Parathyroid adenoma (tissue), 2 donors: Measurements from ENCODE around the gene ARHGEF4.

Experiments
- H2AFZ ChIP-seq: fragments of 300-600 bp; sonication (generic); one replicate; pipeline ENCODE4 v1.7.0; 2017; ENCODE audit warnings: antibody characterized with exemption, mild to moderate bottlenecking
- H3K27ac ChIP-seq: fragments of 300-600 bp; sonication (generic); one replicate; pipeline ENCODE4 v1.7.0; 2017
- H3K27me3 ChIP-seq: fragments of 300-600 bp; sonication (generic); one replicate; pipeline ENCODE4 v1.7.0; 2017; ENCODE audit warnings: low read length; ENCODE audit not compliant: control insufficient read depth, insufficient read depth
- H3K36me3 ChIP-seq: fragments of 300-600 bp; sonication (generic); one replicate; pipeline ENCODE4 v1.7.0; 2017; ENCODE audit warnings: low read length; ENCODE audit not compliant: control insufficient read depth, insufficient read depth
- H3K4me1 ChIP-seq: fragments of 300-600 bp; sonication (generic); one replicate; pipeline ENCODE4 v1.7.0; 2017; ENCODE audit warnings: control low read depth
- H3K4me2 ChIP-seq: fragments of 300-600 bp; sonication (generic); one replicate; pipeline ENCODE4 v1.7.0; 2017; ENCODE audit warnings: low read length
- H3K4me3 ChIP-seq: fragments of 300-600 bp; sonication (generic); one replicate; pipeline ENCODE4 v1.7.0; 2017; ENCODE audit warnings: low read depth, low read length
- H3K79me2 ChIP-seq: fragments of 300-600 bp; sonication (generic); one replicate; pipeline ENCODE4 v1.7.0; 2017; ENCODE audit warnings: control low read depth
- H3K9ac ChIP-seq: fragments of 300-600 bp; sonication (generic); one replicate; pipeline ENCODE4 v1.7.0; 2017; ENCODE audit warnings: mild to moderate bottlenecking
- H3K9me3 ChIP-seq: fragments of 300-600 bp; sonication (generic); one replicate; pipeline ENCODE4 v1.7.0; 2017; ENCODE audit warnings: low read length; ENCODE audit not compliant: control insufficient read depth
- TF ChIP-seq, protein P1 (sequence below): fragments of 300-600 bp; sonication (generic); IDR thresholded peaks from one replicate; pipeline ENCODE4 v1.7.0; 2017; ENCODE audit warnings: antibody characterized with exemption, mild to moderate bottlenecking
- donor health status: primary hyperparathyroidism.

ARHGEF4 gene

DNA sequence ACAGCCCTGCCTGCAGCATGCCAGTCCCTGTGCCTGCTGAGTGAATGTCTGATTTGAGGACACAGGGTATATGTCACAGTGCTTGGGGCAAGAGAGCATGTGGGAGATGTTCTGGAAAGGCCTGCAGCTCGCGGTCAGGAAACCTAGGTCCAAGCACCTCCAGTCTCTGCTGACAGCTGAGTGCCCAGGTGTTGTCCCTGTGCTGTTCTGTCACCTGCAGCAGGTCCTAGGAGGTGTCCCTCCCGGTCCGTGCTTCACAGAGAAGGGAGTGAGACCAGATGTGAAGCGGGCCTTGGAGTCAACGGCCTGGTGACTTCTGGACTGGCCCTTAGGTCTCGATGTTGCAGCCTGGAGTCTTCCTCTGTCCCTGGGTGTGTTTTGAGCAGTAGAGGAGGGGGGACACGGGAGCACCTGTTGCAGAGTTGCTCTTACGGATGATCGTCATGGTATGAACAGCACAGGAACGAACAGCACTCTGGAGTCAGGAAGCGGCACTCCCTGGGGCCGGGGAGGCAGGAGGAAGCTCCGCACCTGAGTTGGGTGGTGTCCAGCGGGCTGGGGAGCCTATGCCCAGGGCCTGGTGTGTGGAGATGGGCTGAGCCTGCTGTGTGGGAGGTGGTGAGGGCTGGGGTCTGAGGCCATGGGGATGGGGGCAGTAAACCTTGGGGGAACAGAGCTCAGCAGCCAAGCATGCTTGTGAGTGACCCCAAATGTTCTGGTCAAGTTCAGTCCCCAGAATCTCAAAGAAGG is 21.6 kb upstream of the ARHGEF4 start:
- Histone ChIP-seq H3K27me3 (no peaks in the 10 kb centered on the region), H3K4me3 (no peak overlapping the region), H3K36me3 (no peaks in the 10 kb centered on the region), H3K79me2 (no peaks in the 10 kb centered on the region), H3K9me3 (no peaks in the 10 kb centered on the region), H2AFZ (no peak overlapping the region), H3K27ac (no peak overlapping the region), H3K9ac (no peak overlapping the region), H3K4me1 (no peaks in the 10 kb centered on the region), H3K4me2 (no peak overlapping the region)
- TF ChIP-seq, protein P1, sequence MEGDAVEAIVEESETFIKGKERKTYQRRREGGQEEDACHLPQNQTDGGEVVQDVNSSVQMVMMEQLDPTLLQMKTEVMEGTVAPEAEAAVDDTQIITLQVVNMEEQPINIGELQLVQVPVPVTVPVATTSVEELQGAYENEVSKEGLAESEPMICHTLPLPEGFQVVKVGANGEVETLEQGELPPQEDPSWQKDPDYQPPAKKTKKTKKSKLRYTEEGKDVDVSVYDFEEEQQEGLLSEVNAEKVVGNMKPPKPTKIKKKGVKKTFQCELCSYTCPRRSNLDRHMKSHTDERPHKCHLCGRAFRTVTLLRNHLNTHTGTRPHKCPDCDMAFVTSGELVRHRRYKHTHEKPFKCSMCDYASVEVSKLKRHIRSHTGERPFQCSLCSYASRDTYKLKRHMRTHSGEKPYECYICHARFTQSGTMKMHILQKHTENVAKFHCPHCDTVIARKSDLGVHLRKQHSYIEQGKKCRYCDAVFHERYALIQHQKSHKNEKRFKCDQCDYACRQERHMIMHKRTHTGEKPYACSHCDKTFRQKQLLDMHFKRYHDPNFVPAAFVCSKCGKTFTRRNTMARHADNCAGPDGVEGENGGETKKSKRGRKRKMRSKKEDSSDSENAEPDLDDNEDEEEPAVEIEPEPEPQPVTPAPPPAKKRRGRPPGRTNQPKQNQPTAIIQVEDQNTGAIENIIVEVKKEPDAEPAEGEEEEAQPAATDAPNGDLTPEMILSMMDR = no peak

DNA sequence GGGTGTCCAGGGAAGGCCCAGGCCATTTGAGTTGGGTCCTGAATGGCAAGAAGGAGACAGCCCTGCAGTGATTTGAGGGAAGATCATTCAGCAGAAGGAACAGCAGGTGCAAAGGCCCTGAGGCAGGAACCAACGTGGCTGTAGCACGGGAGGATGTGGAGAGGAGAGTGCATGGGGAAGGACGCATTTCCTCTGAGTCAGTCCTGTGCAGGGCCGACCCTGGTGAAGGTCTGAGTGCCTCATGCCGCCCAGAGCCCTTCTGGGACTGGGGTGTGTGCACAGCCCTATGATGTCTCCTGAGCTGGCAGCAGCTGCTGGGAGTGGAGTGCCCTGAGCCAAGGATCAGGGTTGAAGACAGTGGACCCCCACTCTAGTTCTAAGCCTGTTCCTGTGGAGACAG is 17.9 kb upstream of the ARHGEF4 start:
- no peaks in the 10 kb centered on the region for H3K4me1 ChIP-seq
- TF ChIP-seq, protein P1 = no peak
- no peaks in the 10 kb centered on the region for H3K36me3 ChIP-seq
- no peaks in the 10 kb centered on the region for H3K79me2 ChIP-seq
- H3K27ac ChIP-seq = no peak overlapping the region
- H3K4me3 ChIP-seq = no peak overlapping the region
- H2AFZ ChIP-seq = no peak overlapping the region
- H3K4me2 ChIP-seq = no peak overlapping the region
- no peak overlapping the region for H3K9ac ChIP-seq
- no peaks in the 10 kb centered on the region for H3K27me3 ChIP-seq
- no peaks in the 10 kb centered on the region for H3K9me3 ChIP-seq

DNA sequence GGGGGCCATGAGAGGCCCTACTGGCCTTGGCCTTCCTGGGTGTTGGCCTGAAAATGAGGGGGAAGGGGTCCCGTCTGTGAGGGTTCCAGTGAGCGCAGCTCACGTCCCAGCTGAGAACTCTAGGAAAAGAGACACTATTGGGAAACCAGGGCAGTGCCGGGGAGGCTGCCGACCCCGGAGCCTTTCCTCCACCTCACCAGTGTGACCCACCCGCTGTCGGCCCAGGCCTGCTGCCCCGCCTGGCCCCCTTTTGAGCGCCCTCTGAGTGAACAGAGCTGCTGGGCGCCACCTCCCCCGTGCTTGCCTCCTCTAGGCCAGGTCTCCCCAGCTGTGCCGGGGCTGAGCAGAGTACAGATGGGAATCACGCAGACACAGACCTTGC is 17.5 kb upstream of the ARHGEF4 start:
- Histone ChIP-seq H3K4me2 (no peak overlapping the region), H3K9ac (no peak overlapping the region), H3K27me3 (no peaks in the 10 kb centered on the region), H3K4me3 (no peak overlapping the region), H3K9me3 (no peaks in the 10 kb centered on the region), H2AFZ (no peak overlapping the region), H3K36me3 (no peaks in the 10 kb centered on the region), H3K27ac (no peak overlapping the region), H3K79me2 (no peaks in the 10 kb centered on the region), H3K4me1 (no peaks in the 10 kb centered on the region)
- TF ChIP-seq, protein P1 = no peak

DNA sequence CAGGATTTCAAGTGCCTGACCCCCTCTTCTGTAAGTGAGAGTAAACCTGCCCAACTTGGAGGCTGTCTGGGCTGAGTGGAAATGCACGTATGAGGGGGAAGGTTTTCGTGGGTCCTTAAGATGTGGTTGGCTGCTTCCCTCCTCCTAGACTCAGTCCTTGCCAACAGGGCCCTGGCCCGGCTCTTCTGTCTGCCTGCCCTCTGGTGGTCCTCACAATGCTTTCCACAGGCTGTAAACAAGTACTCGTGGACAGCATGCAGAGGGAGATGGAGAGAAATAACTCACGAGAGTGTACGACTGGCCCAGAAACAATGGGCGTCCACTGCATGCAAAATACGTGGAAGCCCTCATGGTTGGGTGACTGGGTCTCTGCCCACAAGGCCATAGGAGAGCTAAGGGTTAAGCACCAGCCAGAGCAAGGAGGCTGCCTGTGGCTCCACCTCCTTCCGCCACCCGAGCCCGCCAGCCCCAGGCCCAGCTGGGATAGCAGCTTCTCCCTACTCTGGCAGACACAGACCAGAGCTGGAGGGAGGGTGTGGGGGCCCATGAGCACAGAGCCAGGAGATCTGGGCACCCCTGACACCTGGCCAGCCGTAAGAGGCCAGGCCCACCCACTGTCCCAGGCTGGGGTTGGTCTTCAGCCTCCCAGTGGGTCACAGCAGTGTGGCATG is 17.0 kb upstream of the ARHGEF4 start:
- Histone ChIP-seq H3K27me3 (no peaks in the 10 kb centered on the region), H3K4me2 (no peak overlapping the region), H3K9me3 (no peaks in the 10 kb centered on the region), H3K9ac (no peak overlapping the region), H3K79me2 (no peaks in the 10 kb centered on the region), H3K4me3 (no peak overlapping the region), H3K36me3 (no peaks in the 10 kb centered on the region), H2AFZ (peak overlapping the region; percentile 66), H3K27ac (no peak overlapping the region), H3K4me1 (no peaks in the 10 kb centered on the region)
- TF ChIP-seq, protein P1 = no peak
